GM19239 (cell line): Measurements from ENCODE around the gene CD274.
"Not testable (repeated sequence)": the region's sequence is repeated elsewhere in the genome, so short reads cannot be mapped to it uniquely, and the experiment has no call there.

ENCODE experiments used
- DNase-seq: peaks from one replicate; pipeline ENCODE4 v3.0.0; 2011; ENCODE audit warnings: low spot score; ENCODE audit not compliant: insufficient read length
- FAIRE-seq: peaks from 2 replicates; lab custom pipeline; 2011; peaks lifted over from hg19 to GRCh38; lab: Jason Lieb, UNC

The CD274 gene

GRCh38 chr9:5450359-5451091, at the start of gene CD274:
TSS of gene CD274 (plus strand) at chr9:5450542. CDS start at chr9:5456114, 5,572 bp downstream.
- no peak for DNase-seq
- FAIRE-seq = peak; percentile 95

GRCh38 chr9:5402217-5402616, 48.1 kb upstream of the CD274 start:
- peak; percentile 37 for FAIRE-seq
- DNase-seq = no peak

GRCh38 chr9:5408596-5408995, 41.7 kb upstream of the CD274 start:
- no peak for DNase-seq
- no peak for FAIRE-seq

- FAIRE-seq (no peak), DNase-seq (no peak)
Observed at GRCh38 chr9:5416953-5417352, 33.4 kb upstream of the CD274 start.

GRCh38 chr9:5418481-5418880, 31.9 kb upstream of the CD274 start:
- DNase-seq = no peak
- no peak for FAIRE-seq

- peak; percentile 52 for FAIRE-seq
- no peak for DNase-seq
Observed at GRCh38 chr9:5419987-5420386, 30.4 kb upstream of the CD274 start.

- FAIRE-seq (peak; percentile 39), DNase-seq (no peak)
Observed at GRCh38 chr9:5421163-5421562, 29.2 kb upstream of the CD274 start.

- FAIRE-seq = peak; percentile 48
- DNase-seq = no peak
Observed at GRCh38 chr9:5422276-5422675, 28.1 kb upstream of the CD274 start.

GRCh38 chr9:5425006-5425628, 25.2 kb upstream of the CD274 start:
- DNase-seq (peak; percentile 38), FAIRE-seq (peak; percentile 65)

GRCh38 chr9:5427005-5427404, 23.3 kb upstream of the CD274 start:
- FAIRE-seq (no peak), DNase-seq (no peak)

GRCh38 chr9:5428172-5428571, 22.2 kb upstream of the CD274 start:
- DNase-seq (no peak), FAIRE-seq (no peak)

GRCh38 chr9:5428794-5429528, 21.4 kb upstream of the CD274 start:
- DNase-seq = no peak

GRCh38 chr9:5429873-5430564, 20.3 kb upstream of the CD274 start:
- DNase-seq (no peak), FAIRE-seq (peak; percentile 51)

More at GRCh38 chr9:5428794-5429528, 21.4 kb upstream of the CD274 start:
- peak; percentile 65 for FAIRE-seq

GRCh38 chr9:5430912-5431311, 19.4 kb upstream of the CD274 start:
- no peak for DNase-seq
- FAIRE-seq = no peak

GRCh38 chr9:5432890-5433289, 17.5 kb upstream of the CD274 start:
- DNase-seq, FAIRE-seq: not testable (repeated sequence)

GRCh38 chr9:5433328-5433727, 17.0 kb upstream of the CD274 start:
- not testable (repeated sequence) for FAIRE-seq

GRCh38 chr9:5433841-5434810, 16.2 kb upstream of the CD274 start:
- not testable (repeated sequence) for DNase-seq, FAIRE-seq

More at GRCh38 chr9:5433328-5433727, 17.0 kb upstream of the CD274 start:
- DNase-seq = not testable (repeated sequence)

- DNase-seq (no peak), FAIRE-seq (no peak)
Observed at GRCh38 chr9:5435912-5436311, 14.4 kb upstream of the CD274 start.

- FAIRE-seq (no peak), DNase-seq (no peak)
Observed at GRCh38 chr9:5436441-5436840, 13.9 kb upstream of the CD274 start.
